ENCODE measurements around the gene JAKMIP2.

- TF ChIP-seq, protein P1, sequence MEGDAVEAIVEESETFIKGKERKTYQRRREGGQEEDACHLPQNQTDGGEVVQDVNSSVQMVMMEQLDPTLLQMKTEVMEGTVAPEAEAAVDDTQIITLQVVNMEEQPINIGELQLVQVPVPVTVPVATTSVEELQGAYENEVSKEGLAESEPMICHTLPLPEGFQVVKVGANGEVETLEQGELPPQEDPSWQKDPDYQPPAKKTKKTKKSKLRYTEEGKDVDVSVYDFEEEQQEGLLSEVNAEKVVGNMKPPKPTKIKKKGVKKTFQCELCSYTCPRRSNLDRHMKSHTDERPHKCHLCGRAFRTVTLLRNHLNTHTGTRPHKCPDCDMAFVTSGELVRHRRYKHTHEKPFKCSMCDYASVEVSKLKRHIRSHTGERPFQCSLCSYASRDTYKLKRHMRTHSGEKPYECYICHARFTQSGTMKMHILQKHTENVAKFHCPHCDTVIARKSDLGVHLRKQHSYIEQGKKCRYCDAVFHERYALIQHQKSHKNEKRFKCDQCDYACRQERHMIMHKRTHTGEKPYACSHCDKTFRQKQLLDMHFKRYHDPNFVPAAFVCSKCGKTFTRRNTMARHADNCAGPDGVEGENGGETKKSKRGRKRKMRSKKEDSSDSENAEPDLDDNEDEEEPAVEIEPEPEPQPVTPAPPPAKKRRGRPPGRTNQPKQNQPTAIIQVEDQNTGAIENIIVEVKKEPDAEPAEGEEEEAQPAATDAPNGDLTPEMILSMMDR (IDR thresholded peaks at IDR 0.05): no peak
- no peak for TF ChIP-seq POLR2A (IDR thresholded peaks at IDR 0.05)
These were observed 33.9 kb downstream of the JAKMIP2 start for GRCh38 chr5:147748590-147748989.

Data from ovary (tissue), 3 donors.